ENCODE data around the gene RPL6.
A peak's percentile ranks its signal among the peaks of the same experiment; 100 is the strongest.
"Not testable (repeated sequence)": the region's sequence is repeated elsewhere in the genome, so short reads cannot be mapped to it uniquely, and the experiment has no call there.

RPL6 gene

DNA sequence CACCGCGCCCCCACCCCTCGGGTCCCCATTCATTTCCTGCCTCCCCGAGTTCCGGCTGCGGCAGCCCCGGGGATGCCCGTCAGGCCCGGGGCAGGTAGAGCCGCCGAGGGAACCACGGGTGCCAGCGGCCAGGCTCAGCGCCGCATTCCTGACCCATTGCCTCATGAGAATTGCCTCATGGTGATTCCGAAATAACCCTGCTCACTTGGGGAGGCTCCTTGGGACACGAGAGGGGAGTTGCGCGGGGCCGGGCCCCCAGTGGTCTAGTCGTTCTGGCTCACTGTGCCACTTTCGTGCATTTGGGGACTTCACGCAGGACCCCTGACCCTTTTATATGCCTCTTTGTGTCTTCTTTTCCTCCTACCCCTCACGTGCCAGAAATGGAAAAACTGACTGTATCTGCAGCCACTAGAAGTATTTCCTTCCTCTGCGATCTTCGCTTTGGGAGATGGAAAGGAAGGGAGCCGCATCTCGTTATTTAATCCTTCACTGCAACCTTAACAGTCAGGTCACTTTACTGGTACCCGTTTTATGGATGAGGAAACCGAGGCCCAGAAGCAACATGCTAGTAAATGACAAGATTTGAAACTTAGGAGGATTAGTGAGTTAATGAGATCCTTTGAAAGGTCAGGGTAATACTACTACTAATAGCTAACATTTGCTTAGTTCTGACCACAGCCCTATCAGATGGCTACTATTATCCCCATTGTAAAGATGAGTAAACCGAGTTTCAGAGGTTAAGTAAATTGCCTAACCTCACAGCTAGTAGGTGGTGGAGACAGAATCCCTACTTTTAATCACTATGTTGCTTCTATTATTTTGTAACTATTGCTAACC lies 10.1 kb upstream of the RPL6 start:
- DNase-seq (ENCODE audit: low read depth) = no peak

DNA sequence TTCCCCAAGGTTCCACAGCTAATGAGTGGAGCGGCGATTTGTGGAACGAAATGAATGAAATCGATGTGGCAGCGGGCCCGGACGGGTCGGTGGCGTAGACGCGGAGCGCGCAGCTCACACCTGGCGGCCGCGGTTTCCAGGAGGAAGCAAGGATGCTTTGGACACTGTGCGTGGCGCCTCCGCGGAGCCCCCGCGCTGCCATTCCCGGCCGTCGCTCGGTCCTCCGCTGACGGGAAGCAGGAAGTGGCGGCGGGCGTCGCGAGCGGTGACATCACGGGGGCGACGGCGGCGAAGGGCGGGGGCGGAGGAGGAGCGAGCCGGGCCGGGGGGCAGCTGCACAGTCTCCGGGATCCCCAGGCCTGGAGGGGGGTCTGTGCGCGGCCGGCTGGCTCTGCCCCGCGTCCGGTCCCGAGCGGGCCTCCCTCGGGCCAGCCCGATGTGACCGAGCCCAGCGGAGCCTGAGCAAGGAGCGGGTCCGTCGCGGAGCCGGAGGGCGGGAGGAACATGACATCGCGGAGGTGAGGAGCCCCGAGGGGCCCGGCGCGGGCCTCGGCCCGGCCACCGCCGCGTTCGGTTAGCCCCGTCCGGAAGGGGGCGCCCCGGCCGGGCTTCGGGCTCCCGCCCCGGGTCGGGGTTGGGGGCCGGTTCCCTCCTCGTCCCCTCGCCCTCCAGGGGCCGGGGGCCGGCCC lies 9.3 kb upstream of the RPL6 start, which contains the start of gene PTPN11:
PTPN11 (plus strand) TSS at position 340 of the 689 bp plus-strand sequence; CDS start at position 505, 165 bp downstream.
- peak; percentile 89 for DNase-seq (ENCODE audit: low read depth)

DNA sequence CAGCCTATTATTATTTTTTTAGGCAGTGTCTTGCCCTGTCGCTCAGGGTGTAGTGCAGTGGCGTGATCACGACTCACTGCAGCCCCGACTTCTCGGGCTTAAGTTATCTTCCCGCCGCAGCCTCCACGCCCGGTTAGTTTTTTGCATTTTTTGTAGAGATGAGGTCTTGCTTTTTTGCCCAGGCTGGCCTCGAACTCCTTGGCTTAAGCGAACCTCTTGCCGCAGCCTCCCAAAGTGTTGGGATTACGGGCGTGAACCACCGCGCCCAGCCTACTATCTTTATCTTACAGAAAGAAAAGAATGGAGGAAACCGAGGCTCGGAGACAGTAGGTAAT lies 8.8 kb upstream of the RPL6 start:
- DNase-seq (ENCODE audit: low read depth) = no peak

DNA sequence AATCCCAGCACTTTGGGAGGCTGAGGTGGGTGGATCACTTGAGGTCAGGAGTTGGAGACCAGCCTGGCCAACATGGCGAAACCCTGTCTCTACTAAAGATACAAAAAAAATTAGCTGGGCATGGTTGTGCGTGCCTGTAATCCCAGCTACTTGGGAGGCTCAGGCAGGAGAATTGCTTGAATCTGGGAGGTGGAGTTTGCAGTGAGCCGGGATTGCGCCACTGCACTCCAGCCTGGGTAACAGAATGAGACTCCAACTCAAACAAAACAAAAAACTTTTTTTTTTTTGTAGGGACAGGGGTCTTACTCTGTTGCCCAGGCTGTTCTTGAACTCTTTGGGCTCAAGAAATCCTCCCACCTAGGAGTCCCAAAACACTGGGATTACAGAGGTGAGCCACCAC lies 6.1 kb upstream of the RPL6 start:
- DNase-seq (ENCODE audit: low read depth) = not testable (repeated sequence)

DNA sequence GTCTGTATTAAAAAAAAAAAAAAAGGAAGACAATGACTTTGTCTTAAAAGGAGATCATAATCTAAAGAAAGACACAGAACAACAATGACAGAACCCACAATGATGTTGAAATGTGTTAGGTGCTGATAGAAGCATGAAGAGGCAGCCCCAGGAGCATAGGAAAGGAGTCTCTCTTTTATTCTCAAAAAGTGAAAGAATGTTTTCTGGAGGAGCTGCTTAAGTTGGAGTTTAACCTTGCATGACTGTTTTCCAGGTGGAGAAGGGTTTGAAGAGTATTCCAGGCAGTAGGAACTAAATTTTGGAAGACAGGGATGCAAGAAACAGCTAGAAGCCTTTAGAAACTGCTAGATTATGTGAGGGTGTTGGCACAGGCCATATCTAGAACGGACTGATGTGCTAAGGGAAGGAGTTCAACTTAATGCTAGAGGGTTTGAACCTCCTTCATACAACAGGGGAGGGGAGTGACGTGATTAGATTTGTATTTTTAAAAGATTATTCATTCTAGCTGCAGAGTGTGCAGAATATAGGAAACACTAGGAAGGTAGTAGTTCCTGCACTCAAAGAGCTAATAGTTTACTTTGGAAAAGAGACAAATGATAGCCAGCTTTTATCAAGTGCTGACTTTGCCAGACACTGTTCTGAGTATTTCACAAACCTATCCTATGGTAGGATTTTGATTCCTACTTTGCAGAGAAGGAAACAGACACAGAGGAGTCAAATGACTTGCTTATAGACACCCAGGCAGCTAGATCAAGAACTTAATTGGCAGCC lies 4.6 kb upstream of the RPL6 start:
- DNase-seq (ENCODE audit: low read depth) = no peak

DNA sequence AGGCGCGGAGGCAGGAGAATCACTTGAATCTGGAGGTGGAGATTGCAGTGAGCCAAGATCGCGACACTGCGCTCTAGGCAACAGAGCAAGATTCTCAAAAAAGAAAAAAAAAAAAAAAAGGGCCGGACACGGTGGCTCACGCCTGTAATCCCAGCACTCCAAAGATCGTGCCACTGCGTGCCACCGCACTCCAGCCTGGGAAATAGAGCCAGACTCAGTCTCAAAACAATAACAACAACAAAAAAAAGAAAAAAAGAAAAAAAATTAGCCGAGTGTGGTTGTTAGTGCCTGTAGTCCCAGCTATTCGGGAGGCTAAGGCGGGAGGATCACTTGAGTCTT lies 470 bp upstream of the RPL6 start:
- no peak for DNase-seq (ENCODE audit: low read depth)

DNA sequence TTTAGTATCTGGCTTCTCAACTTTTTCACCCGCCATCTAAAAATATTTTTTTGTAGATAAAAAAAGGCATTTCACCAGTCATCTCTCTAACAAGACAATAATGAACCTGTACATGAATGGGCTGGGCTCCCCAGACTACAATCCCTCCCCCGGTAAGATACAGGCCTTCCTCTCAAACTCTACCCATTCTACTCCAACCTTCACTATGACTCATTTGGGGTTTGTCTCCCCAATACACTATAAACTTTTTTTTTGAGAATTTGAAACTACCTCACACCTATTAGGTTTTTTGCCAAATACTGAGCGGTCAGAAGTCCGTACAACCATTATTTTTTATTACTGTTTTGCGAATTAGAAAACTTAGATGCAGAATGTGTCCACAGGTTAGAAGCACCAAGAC lies 784 bp downstream of the RPL6 start:
- no peak for DNase-seq (ENCODE audit: low read depth)

DNA sequence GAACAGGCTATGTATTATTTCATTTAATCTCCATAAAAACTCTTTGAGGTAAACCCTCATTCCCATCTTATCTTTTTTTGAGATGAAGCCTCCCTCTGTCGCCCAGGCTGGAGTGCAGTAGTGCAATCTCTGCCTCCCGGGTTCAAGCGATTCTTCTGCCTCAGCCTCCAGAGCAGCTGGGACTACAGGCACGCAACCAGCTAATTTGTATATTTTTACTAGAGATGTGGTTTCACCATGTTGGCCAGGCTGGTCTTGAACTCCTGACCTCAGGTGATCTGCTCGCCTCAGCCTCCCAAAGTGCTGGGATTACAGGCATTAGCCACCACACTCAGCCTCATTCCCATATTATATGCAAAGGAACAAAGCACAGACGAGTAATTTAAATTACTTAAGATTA lies 1.7 kb downstream of the RPL6 start:
- not testable (repeated sequence) for DNase-seq (ENCODE audit: low read depth)

DNA sequence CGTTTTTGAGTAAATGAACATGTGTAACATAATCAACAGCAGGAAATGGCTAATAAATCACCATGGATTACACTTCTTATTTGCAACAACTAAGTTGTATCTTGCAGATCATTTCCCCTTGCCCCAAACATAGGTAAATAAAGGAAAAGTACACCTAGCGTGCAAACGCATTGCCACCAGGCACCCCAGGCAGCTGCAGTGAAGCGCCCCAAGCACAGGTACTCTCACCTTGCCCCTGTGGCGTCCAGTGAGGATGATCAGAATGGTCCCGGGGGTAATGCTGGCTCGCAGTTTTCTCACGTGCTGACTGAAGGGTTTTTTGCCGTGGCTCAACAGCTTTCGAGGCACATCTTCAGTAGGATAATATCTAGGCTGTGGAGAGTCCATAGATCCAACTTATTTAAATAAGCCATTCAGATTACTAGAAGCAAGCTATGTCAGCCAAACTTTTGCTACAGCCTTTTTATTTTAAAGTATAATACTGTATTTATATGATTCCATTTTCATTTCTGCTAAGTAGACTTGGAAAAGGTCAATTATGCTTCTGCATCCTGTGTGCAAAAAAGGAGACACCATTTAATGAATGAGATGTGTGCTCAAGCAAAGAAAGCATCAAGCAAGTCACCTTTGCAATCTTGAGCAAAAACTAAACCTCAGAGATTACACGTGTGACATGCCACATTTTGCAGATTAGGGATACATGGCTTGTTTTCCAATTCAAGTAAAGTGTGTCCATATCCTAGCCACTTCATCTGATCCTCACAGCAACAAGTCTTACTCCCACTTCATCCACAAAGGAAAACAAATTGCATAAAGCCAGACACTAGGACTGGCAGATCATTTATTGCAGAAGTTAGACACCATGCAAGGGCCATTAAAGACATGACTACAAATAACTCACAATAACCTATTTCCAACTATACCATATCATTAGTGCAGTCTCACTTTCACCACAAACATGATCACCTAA lies 2.6 kb downstream of the RPL6 start:
- DNase-seq (ENCODE audit: low read depth) = no peak

DNA sequence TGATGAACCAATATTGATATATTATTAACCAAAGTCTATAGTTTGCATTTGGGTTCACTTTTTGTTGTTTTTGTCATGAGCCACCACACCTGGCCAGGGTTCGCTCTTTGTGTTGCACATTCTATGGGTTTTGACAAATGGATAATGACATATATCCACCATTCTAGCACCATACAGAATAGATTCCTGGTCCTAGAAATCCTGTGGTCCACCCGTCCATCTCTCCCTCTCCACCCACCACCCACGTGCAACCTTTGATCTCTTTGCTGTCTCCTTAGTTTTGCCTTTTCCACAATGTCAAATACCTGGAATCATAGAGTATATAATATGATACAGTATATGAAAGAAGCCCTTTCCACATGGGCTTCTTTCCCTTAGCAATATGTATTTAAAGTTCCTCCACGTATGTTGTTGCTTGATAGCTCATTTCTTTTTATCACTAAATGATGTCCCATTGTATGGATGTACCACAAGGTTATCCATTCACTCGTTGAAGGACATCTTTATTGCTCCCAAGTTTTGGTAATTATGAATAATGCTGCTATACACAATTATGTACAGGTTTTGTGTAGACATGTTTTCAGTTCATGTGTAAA lies 7.4 kb downstream of the RPL6 start:
- DNase-seq (ENCODE audit: low read depth) = no peak

DNA sequence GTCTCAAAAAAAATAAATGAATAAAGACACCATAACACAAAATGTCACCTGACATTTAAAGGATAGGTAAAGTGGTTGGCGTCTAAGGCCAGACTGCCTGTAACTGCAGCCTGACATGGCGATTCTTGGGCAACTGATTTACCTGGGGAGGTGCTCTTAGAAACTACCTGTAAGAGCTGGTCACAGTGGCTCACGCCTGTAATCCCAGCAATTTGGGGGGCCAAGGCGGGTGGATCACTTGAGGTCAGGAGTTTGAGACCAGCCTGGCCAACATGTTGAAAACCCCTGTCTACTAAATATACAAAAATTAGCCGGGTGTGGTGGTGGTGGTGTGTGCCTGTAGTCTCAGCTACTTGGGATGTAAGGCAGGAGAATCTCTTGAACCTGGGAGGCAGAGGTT lies 8.4 kb downstream of the RPL6 start:
- DNase-seq (ENCODE audit: low read depth) = no peak

DNA sequence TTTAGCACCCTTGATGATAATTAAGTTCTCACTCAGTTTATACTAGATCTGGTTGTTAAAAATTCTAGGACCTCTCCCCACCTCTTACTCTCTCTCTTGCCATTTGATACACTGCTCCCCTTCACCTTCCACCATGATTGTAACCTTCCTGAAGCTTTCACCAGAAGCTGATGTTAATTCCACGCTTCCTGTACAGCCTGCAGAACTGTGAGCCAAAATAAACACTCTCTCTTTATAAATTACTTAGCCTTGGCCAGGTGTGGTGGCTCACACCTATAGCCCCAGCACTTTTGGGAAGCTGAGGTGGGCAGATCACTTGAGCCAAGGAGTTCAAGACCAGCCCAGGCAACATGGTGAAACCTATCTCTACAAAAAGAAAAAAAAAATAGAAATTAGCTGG lies 16.1 kb downstream of the RPL6 start:
- DNase-seq (ENCODE audit: low read depth) = no peak

DNA sequence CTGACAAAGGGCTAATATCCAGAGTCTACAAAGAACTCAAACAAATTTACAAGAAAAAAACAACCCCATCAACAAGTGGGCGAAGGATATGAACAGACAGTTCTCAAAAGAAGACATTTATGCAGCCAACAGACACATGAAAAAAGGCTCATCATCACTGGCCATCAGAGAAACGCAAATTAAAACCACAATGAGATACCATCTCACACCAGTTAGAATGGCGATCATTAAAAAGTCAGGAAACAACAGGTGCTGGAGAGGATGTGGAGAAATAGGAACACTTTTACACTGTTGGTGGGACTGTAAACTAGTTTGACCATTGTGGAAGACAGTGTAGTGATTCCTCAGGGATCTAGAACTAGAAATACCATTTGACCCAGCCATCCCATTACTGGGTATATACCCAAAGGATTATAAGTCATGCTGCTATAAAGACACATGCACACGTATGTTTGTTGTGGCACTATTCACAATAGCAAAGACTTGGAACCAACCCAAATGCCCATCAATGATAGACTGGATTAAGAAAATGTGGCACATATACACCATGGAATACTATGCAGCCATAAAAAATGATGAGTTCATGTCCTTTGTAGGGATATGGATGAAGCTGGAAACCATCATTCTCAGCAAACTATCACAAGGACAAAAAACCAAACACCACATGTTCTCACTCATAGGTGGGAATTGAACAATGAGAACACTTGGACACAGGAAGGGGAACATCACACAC lies 19.3 kb downstream of the RPL6 start:
- not testable (repeated sequence) for DNase-seq (ENCODE audit: low read depth)

DNA sequence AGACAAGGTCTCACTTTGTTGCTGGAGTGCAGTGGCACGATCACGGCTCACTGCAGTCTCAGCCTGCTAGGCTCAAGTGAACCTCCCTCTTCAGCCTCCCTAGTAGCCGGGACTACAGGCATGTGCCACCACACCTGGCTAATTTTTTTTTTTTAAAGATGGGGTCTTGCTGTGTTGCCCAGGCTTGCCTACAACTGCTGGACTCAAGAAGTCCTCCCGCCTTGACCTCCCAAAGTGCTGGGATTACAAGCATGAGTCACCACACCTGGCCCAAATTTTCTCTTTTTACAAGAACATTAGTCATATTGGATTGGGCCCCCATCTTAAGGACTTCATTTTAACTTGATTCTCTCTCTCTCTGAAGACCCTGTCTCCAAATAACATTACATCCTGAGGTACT lies 20.2 kb downstream of the RPL6 start:
- DNase-seq (ENCODE audit: low read depth) = no peak

DNA sequence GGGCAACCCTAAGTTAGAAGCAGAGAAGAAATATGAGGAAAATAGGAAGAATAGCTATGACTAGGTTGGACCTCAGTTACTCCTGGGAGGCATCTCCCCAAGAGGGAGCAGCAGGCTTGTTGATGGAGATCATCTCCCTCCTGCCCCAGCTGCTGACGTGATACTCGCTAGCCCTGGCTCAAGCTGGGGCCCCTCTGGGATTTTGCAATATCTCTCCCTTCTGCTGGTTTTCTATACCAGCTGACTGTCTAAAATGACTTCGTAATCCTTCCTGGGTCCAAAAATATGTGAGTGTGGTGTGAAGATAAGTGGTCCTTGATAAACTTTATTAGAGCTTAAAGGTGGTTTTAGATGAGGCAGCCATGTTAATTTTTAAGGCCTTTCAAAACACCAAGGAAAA lies 22.7 kb downstream of the RPL6 start:
- no peak for DNase-seq (ENCODE audit: low read depth)

DNA sequence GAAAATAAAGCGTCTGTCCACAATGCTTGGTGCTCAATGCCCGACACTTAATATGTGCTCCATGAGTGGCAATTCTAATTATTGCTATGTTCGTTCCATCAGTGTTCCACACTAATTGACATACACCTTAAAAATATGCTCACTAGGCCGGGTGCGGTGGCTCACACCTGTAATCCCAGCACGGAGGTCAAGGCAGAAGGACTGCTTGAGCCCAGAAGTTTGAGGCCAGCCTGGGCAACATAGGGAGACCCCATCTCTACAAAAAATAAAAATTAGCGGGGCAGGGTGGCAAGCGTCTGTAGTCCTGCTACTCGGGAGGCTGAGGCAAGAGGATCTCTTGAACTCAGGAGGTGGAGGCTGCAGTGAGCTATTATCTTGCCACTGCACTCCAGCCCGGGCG lies 26.5 kb downstream of the RPL6 start:
- DNase-seq (ENCODE audit: low read depth) = no peak

DNA sequence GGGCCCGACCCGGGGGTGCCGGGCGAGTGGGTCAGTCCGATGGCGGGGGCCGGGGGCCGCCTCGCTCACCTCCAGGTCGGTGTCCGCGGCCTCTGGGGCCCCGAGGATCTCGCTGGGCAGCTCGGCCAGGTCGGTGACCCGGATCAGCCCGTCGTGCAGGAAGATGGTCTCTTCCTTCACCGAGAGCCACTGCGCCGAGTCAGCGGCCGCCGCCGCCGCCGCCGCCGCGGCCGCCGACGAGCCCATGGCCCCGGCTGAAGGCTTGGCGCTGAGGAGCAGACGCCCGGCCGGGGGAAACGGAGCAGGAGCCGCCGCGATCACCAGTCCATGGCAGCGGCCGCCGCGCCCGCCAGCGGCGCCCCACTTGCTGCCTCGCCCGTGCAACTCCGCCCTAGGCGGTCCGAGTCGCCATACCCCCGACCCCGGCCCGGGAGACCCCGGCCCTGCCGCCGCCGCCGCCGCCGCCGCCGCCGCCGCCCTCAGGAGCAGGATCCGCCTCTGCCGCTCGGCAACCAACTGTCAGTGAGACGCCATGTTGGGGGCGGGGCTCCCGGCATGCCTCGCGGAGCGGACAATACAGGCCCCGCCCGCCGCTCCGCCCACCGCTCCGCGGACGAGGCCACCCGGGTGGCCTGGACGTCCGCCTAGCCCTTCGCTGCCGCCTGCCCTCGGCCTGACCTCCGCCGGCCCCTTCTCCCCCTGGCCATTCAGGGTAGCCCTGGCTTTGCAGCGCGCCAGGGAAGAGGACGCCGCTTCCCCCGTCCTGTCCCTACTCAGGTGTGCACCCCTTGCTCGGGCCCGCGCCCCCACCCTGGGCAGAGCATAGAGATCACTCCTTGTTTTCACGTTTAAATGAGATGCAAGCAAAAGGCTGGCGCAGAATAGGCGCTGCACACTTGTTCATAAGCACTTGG lies 27.3 kb downstream of the RPL6 start, which contains the start of gene HECTD4:
HECTD4 (minus strand) TSS at position 549 of the 914 bp plus-strand sequence; CDS start at position 246, 303 bp downstream.
- DNase-seq (ENCODE audit: low read depth) = peak; percentile 88

DNA sequence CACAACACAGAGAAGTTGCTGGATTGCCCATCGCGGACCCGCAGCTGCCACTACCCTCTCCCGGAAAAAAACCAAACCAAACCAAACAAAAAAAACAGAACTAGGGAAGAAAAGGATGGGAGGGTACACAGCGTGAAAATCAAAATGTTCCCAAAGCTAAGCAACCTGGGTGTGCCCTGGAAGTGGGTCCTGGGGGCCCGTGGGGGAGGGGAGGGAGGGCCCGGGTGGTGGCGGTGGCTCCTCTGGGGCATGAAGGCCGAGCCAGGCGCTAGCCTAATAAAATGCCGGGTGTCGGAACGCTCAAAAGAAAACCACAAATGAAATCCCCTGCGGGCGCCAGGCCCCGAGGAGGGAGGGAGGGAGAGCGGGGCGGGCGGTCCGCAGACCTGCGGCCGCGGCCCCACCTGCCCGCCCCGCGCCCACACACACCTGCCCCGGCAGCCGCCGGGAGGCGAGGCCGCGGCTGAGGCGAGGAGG lies 28.0 kb downstream of the RPL6 start:
- DNase-seq (ENCODE audit: low read depth) = peak; percentile 15

DNA sequence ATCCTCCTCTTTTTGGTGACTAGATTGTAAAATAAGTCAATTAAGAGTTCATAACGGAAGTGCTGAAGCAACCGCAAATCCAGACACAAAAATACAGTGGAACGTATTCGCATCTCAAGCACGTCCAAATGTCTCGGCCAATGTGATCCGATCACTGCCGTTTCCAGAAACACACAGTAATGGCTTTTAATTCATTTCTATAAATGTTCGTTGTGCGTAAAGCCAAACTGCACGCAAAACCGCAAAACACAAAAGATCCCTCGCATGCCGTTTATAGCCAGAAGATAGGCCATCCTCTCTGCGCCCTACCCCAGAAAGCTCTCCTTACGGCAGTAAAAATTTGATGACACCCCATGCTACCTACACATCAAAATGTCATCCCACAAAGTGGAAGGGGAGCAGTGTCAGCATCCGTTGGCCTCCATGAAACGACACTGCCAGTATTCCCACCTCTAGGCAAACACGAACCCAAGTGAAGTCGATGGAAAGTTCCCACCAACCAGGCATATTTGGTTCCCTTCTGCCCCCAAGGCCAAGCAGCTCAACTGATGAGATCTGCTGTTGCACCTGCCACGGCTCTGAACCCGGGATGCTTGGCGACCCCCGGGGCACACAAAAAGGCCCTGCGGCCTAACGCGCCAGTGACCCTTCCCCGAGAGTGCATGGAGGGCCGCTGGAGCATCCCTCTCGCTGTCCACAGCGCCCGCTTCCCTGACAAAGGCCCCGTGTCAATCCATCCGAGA lies 28.6 kb downstream of the RPL6 start:
- no peak for DNase-seq (ENCODE audit: low read depth)
